A549 (cell line): ENCODE results near the gene SCN9A. TPM values are rescaled to one million over a fixed set of nuclear protein-coding genes. Genes with fewer than 3 reads are reported as not detected.
A peak's percentile ranks its signal among the peaks of the same experiment; 100 is the strongest.
"Not testable (repeated sequence)": the region's sequence is repeated elsewhere in the genome, so short reads cannot be mapped to it uniquely, and the experiment has no call there.

Source experiments
- ATAC-seq, 2 experiments: fragments of 200-7000 bp in 1 of 2; fragments of >200 bp in 1 of 2; cut with Nextera tagmentation in 1 of 2; cut with Tn5 transposase in 1 of 2; 3 replicates each; pipeline versions ENCODE4 v1.8.0 to v1.9.1; 2018 to 2020; ENCODE audit warnings: mild to moderate bottlenecking in 1 of 2, moderate library complexity in 1 of 2
- CTCF ChIA-PET: fragments of 300-600 bp; sonication (Branson Sonifier 250); formaldehyde crosslinking; extraction: SDS; loops from one replicate; lab custom pipeline; 2021; ENCODE audit warnings: antibody characterized with exemption, inconsistent platforms; lab: Yijun Ruan, JAX
- POLR2A ChIA-PET: fragments of 350-600 bp; formaldehyde crosslinking; extraction: SDS; loops from one replicate; lab custom pipeline; 2021; ENCODE audit warnings: antibody characterized with exemption, inconsistent platforms; lab: Yijun Ruan, JAX
- DNase-seq, 2 experiments: peaks; one replicate each; pipeline versions ENCODE4 v3.0.0 to v3.0.0-alpha.2; 2011 to 2016; ENCODE audit warnings: low read depth in 1 of 2, low spot score in 1 of 2
- FAIRE-seq: peaks from 2 replicates; lab custom pipeline; 2011; peaks lifted over from hg19 to GRCh38; lab: Jason Lieb, UNC
- H3K27ac ChIP-seq, 2 experiments: fragments of >200 bp; sonication (Bioruptor Twin); formaldehyde crosslinking; 3 replicates each; pipeline ENCODE4 v1.5.1; 2016 to 2017
- H3K4me1 ChIP-seq: fragments of >200 bp; sonication (Bioruptor Twin); formaldehyde crosslinking; 3 replicates; pipeline ENCODE4 v1.6.1; 2016
- H3K4me2 ChIP-seq: fragments of >200 bp; sonication (Bioruptor Twin); formaldehyde crosslinking; 3 replicates; pipeline ENCODE4 v1.6.1; 2016
- H3K4me3 ChIP-seq: fragments of >200 bp; sonication (Bioruptor Twin); formaldehyde crosslinking; 3 replicates; pipeline ENCODE4 v1.5.1; 2016
- H3K9me3 ChIP-seq: fragments of >200 bp; sonication (Bioruptor Twin); formaldehyde crosslinking; 3 replicates; pipeline ENCODE4 v1.6.1; 2016
- CEBPB ChIP-seq, 2 experiments: fragments of >200 bp in 1 of 2; sonication (Bioruptor Twin) in 1 of 2; formaldehyde crosslinking in 1 of 2; IDR thresholded peaks; 2 replicates each; pipeline ENCODE4 v1.6.1; 2012 to 2016
- EHF ChIP-seq: fragments of 250-450 bp; sonication (Bioruptor Pico); IDR thresholded peaks from 2 replicates; pipeline ENCODE4 v1.5.0; 2020; ENCODE audit warnings: mild to moderate bottlenecking
- EP300 ChIP-seq, 2 experiments: fragments of >200 bp; sonication (Bioruptor Twin); formaldehyde crosslinking; IDR thresholded peaks; 2 replicates in 1 of 2; 3 replicates in 1 of 2; pipeline ENCODE4 v1.6.1; 2016 to 2017
- FOSL2 ChIP-seq, 2 experiments: fragments of 450-650 bp in 1 of 2; fragments of >200 bp in 1 of 2; sonication (Bioruptor Twin) in 1 of 2; formaldehyde crosslinking; IDR thresholded peaks; 2 replicates each; pipeline versions ENCODE4 v1.5.0 to v1.6.1; 2016 to 2020; ENCODE audit warnings: mild to moderate bottlenecking in 1 of 2, moderate library complexity in 1 of 2
- HOXA7 ChIP-seq: fragments of 250-450 bp; sonication (Bioruptor Pico); IDR thresholded peaks from 2 replicates; pipeline ENCODE4 v1.5.0; 2020; ENCODE audit warnings: mild to moderate bottlenecking, moderate library complexity
- JUN ChIP-seq, 2 experiments: fragments of >200 bp; sonication (Bioruptor Twin); formaldehyde crosslinking; IDR thresholded peaks; 2 replicates in 1 of 2; 3 replicates in 1 of 2; pipeline ENCODE4 v1.6.1; 2016 to 2017
- JUNB ChIP-seq: fragments of >200 bp; sonication (Bioruptor Twin); formaldehyde crosslinking; IDR thresholded peaks from 2 replicates; pipeline ENCODE4 v1.6.1; 2016
- KDM5A ChIP-seq: fragments of 200-600 bp; sonication (generic); IDR thresholded peaks from 2 replicates; pipeline ENCODE4 v1.6.1; 2016; ENCODE audit warnings: antibody characterized with exemption, mild to moderate bottlenecking
- MAFK ChIP-seq: fragments of 450-650 bp; IDR thresholded peaks from 2 replicates; pipeline ENCODE4 v1.6.1; 2014; ENCODE audit not compliant: partially characterized antibody
- MAZ ChIP-seq: fragments of 150-350 bp; IDR thresholded peaks from 2 replicates; pipeline ENCODE4 v1.6.1; 2014; ENCODE audit warnings: antibody characterized with exemption, low read depth, low read length, borderline replicate concordance
- MYC ChIP-seq: IDR thresholded peaks from 2 replicates; pipeline ENCODE4 v1.6.1; 2012; ENCODE audit warnings: mild to moderate bottlenecking, inconsistent platforms, low read length, improper control_type of control experiment, borderline replicate concordance
- NFE2L2 ChIP-seq: fragments of 150-350 bp; conservative IDR thresholded peaks from 2 replicates; pipeline ENCODE4 v1.6.1; 2014; ENCODE audit warnings: low read length
- POLR2A ChIP-seq: IDR thresholded peaks from 2 replicates; pipeline ENCODE4 v1.6.1; 2012; ENCODE audit warnings: mild to moderate bottlenecking, low read length
- WGBS: methylation state at CpG from one replicate; pipeline ENCODE4 v1.1.6; 2017; ENCODE audit errors: missing lambda C conversion rate; 5-methylcytosine and 5-hydroxymethylcytosine counted together
- polyA plus RNA-seq, 4 experiments: library from polyadenylated mRNA; depleted of rRNA in 3 of 4; stranded (reverse); fragments of >200 nt; fragmentation: RNase III in 1 of 4; extraction: RNeasy Plus Mini Kit Qiagen cat#74134 plus additional on column Dnase treatment in 1 of 4; gene quantifications; 2 replicates in 3 of 4; 3 replicates in 1 of 4; pipeline ENCODE4 v1.2.3, GENCODE V29; 2011 to 2017
- TF ChIP-seq, protein P1 (sequence below): fragments of >200 bp; sonication (Bioruptor Twin); formaldehyde crosslinking; IDR thresholded peaks from 2 replicates; pipeline ENCODE4 v1.6.1; 2016
- TF ChIP-seq, protein P2 (sequence below): fragments of >200 bp; sonication (Bioruptor Twin); formaldehyde crosslinking; IDR thresholded peaks from 3 replicates; pipeline ENCODE4 v1.6.1; 2016
- TF ChIP-seq, protein P3 (sequence below): fragments of 450-650 bp; IDR thresholded peaks from 2 replicates; pipeline ENCODE4 v1.6.1; 2014; ENCODE audit warnings: antibody characterized with exemption
- TF ChIP-seq, protein P4 (sequence below): IDR thresholded peaks from 2 replicates; pipeline ENCODE4 v1.6.1; 2012

The SCN9A gene
- polyA plus RNA-seq, 2 of the 4 experiments (the other 2 are of a cell fraction) = 7.7 to 23.6 TPM

DNA sequence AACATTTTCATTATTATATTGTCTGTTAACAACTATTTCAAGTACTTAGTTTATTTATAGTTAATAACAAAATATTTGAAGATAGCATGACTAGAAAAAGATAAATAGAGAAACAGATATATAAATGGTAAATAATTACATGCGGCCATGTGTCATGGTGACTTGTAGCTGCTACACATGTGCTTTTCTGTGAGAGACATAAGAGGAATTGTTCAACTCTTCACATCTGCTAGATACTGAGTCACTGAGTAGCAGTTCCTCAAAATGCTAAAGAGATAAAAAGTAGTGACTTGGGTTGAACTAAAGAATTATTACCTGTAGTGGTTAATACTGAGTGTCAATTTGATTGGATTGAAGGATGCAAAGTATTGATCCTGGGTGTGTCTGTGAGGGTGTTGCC lies 37.5 kb upstream of the SCN9A start:
- POLR2A ChIA-PET = no interaction called here
- H3K4me2 ChIP-seq = no peak overlapping the region
- peaks cover 22% of the 10 kb centered on the region for H3K4me1 ChIP-seq
- TF ChIP-seq EHF (CRISPR knock-in tag) = no peak
- TF ChIP-seq HOXA7 (CRISPR knock-in tag) = no peak
- no peak for TF ChIP-seq MYC
- TF ChIP-seq, all 56 proteins: peak for 0
- Histone ChIP-seq H3K27ac (peak overlapping the region in 1 of 2 experiments; percentile 47; a peak in 1 of 6 replicates), H3K4me3 (no peak overlapping the region), H3K9me3 (no peaks in the 10 kb centered on the region)
- no peak for DNase-seq
- no peak for ATAC-seq
- FAIRE-seq = no peak
- 92% methylated on average over 1 of the region's 1 CpG for WGBS
- CTCF ChIA-PET = no interaction called here

DNA sequence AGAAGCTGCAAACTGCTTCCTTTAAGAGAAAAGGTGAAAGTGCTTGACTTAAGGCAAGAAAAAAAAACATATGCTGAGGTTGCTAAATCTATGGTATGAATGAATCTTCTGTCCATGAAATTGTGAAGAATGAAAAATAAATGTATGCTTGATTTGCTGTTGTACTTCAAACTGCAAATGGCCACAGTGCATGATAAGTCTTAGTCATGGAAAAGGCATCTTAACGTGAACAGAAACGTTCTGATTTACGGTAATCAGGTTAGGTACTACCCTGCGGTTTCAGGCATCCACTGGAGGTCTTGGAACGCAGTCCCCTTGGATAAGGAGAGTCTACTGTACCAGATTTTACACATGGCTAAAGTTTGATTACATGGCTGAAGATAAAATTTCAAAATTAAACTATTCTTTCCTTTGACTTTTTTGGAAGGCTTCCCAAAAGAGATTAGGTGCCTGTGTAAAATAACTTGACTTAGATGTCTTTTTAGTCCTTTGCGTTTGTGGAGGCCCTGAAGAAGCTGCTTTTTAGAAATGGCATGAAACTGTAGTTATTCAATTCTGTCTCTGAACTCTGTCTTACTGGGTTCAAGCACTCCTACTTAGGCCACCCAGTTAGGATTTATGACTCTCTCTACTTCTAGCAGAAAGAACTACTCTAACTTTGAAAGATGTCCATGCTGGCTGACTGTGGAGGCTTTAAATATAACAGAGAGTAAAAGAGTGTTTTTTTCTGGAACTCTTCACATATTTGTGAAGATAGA lies 35.9 kb upstream of the SCN9A start:
- POLR2A ChIA-PET = interaction anchor here (0.8 to 3.0 kb wide), 2 partner anchors 36 to 98 kb away, joined by 3 to 22 read pairs; partner anchors contain the start of gene SCN9A
- peak; percentile 88 to 89 for ATAC-seq
- FAIRE-seq = no peak

DNA sequence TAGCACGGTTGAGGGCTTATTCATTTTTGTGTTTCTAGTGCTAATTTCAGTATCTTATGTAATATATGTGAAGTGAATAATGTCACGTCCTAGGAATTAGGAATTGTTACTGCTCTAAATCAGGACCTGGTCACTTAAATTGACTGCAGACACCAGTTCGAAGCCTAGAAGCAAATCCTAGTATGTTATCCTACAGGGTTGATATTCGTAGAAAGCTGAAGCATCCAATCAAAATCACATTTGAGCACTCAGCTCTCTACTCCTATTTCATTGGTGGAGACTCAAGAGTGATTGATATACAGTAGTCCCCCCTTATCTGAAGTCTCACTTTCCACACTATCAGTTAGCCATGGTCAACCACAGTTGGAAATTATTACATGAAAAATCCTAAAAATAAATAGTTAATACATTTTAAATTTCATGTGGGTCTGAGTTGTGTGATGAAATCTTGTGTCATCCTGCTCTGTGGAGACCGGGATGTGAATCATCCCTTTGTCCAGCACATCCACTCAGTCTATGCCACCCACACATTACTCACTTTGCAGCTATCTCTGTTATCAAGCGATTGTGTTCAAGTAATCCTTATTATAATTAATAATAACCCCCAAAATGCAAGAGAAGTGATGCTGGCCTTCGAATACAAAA lies 35.2 kb upstream of the SCN9A start:
- peak overlapping the region; percentile 27; the same call in 1 of the 3 replicates for H3K4me3 ChIP-seq
- ChIA-PET CTCF (interaction anchor here (1.6 to 2.1 kb wide), 4 partner anchors 8 to 50 kb away, joined by 4 to 8 read pairs (median 6); partner anchors contain the start of gene SCN9A), POLR2A (interaction anchor here (0.8 to 3.0 kb wide), 2 partner anchors 35 to 98 kb away, joined by 3 to 22 read pairs; partner anchors contain the start of gene SCN9A)
- DNase-seq = peak in 1 of 2 experiments; percentile 62
- H3K9me3 ChIP-seq = no peaks in the 10 kb centered on the region
- WGBS = 29% methylated on average over 7 of the region's 7 CpGs
- H3K27ac ChIP-seq = peak overlapping the region; percentile 78 to 82
- peak overlapping the region; percentile 73 for H3K4me2 ChIP-seq
- TF ChIP-seq MAZ (no peak), NFE2L2 (no peak), JUNB (peak; percentile 72; the same call in 1 of the 2 replicates), KDM5A (no peak), JUN (IDR thresholded peaks at IDR 0.05) (peak in 1 of 2 experiments; percentile 41; a peak in 1 of 5 replicates), CEBPB (IDR thresholded peaks at IDR 0.05) (peak; percentile 66 to 68), EP300 (IDR thresholded peaks at IDR 0.05) (0 out of 5 replicates have a peak, but pooled peaks of 1 of the 2 experiments have one; percentile 24), FOSL2 (IDR thresholded peaks at IDR 0.05) (peak; percentile 68; the same call in 1 of the 2 replicates), FOSL2 (CRISPR knock-in tag; IDR thresholded peaks at IDR 0.05) (peak; percentile 70)
- TF ChIP-seq, protein P1, sequence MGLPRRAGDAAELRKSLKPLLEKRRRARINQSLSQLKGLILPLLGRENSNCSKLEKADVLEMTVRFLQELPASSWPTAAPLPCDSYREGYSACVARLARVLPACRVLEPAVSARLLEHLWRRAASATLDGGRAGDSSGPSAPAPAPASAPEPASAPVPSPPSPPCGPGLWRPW = no peak
- TF ChIP-seq, protein P2, sequence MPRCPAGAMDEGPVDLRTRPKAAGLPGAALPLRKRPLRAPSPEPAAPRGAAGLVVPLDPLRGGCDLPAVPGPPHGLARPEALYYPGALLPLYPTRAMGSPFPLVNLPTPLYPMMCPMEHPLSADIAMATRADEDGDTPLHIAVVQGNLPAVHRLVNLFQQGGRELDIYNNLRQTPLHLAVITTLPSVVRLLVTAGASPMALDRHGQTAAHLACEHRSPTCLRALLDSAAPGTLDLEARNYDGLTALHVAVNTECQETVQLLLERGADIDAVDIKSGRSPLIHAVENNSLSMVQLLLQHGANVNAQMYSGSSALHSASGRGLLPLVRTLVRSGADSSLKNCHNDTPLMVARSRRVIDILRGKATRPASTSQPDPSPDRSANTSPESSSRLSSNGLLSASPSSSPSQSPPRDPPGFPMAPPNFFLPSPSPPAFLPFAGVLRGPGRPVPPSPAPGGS = no peak
- TF ChIP-seq, protein P3, sequence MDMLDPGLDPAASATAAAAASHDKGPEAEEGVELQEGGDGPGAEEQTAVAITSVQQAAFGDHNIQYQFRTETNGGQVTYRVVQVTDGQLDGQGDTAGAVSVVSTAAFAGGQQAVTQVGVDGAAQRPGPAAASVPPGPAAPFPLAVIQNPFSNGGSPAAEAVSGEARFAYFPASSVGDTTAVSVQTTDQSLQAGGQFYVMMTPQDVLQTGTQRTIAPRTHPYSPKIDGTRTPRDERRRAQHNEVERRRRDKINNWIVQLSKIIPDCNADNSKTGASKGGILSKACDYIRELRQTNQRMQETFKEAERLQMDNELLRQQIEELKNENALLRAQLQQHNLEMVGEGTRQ = no peak
- TF ChIP-seq, protein P4, sequence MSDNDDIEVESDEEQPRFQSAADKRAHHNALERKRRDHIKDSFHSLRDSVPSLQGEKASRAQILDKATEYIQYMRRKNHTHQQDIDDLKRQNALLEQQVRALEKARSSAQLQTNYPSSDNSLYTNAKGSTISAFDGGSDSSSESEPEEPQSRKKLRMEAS = no peak
- FAIRE-seq = no peak
- peak; percentile 98 to 100 for ATAC-seq
- peaks cover 22% of the 10 kb centered on the region for H3K4me1 ChIP-seq

More for the DNA sequence above, 35.9 kb upstream of the SCN9A start:
- CTCF ChIA-PET = interaction anchor here (0.5 to 2.1 kb wide), 5 partner anchors 8 to 994 kb away, joined by 3 to 8 read pairs (median 6); partner anchors contain the start of gene SCN9A
- peak; percentile 93 for TF ChIP-seq MAFK
- no peak for TF ChIP-seq POLR2A
- TF ChIP-seq, all 56 proteins: peak for 1
- Histone ChIP-seq H3K4me1 (peaks cover 22% of the 10 kb centered on the region), H3K4me2 (peak overlapping the region; percentile 73), H3K4me3 (peak overlapping the region; percentile 27; the same call in 1 of the 3 replicates), H3K27ac (peak overlapping the region; percentile 78 to 82), H3K9me3 (no peaks in the 10 kb centered on the region)
- 16% methylated on average over 6 of the region's 6 CpGs for WGBS
- DNase-seq = peak in 1 of 2 experiments; percentile 50

DNA sequence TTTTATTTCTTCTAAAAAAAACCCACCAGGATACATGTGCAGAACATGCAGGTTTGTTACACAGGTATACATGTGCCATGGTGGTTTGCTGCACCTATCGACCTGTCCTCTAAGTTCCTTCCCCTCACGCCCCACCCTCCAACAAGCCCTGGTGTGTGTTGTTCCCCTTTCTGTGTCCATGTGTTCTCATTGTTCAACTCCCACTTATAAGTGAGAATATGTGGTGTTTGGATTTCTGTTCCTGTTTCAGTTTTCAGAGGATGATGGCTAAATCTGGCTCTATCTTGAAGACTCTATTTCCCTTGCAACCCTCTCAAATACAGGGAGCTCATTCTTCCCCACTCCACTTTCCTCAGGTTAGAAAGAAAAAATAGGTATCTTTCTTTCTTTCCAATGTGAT lies 32.0 kb upstream of the SCN9A start:
- CTCF ChIA-PET, H3K4me3 ChIP-seq, H3K4me2 ChIP-seq, H3K27ac ChIP-seq, H3K9me3 ChIP-seq, ATAC-seq, FAIRE-seq, POLR2A ChIA-PET, DNase-seq: not testable (repeated sequence)
- 76% methylated on average over 2 of the region's 2 CpGs for WGBS
- peaks cover 22% of the 10 kb centered on the region for H3K4me1 ChIP-seq
